HG03378 (cell line): ENCODE results near the gene DEDD.

Source experiments
- ATAC-seq: cut with Tn5 transposase; IDR thresholded peaks from one replicate; pipeline ENCODE4 v1.9.1; 2021; ENCODE audit warnings: mild to moderate bottlenecking, moderate library complexity; ENCODE audit not compliant: unreplicated experiment

Gene DEDD

GRCh38 chr1:161164901-161165610 is 32.6 kb upstream of the DEDD start:
- no peak for ATAC-seq

- no peak for ATAC-seq
Observed at GRCh38 chr1:161163793-161164192, 31.3 kb upstream of the DEDD start.

- ATAC-seq = no peak
Observed at GRCh38 chr1:161162806-161163205, 30.3 kb upstream of the DEDD start.

GRCh38 chr1:161162052-161162451 is 29.6 kb upstream of the DEDD start:
- ATAC-seq = no peak

- ATAC-seq = no peak
Observed at GRCh38 chr1:161161652-161162051, 29.2 kb upstream of the DEDD start.

GRCh38 chr1:161160671-161161145 is 28.2 kb upstream of the DEDD start:
- no peak for ATAC-seq

- ATAC-seq = no peak
Observed at GRCh38 chr1:161159913-161160243, 27.4 kb upstream of the DEDD start.

GRCh38 chr1:161159087-161159912 is 26.8 kb upstream of the DEDD start, which contains the start of gene USP21:
Gene USP21, plus strand, starts transcription at chr1:161159500. Its CDS starts 1,141 bp downstream, at chr1:161160641.
- ATAC-seq = peak; percentile 64

GRCh38 chr1:161158316-161159010 is 26.0 kb upstream of the DEDD start:
- no peak for ATAC-seq

GRCh38 chr1:161157867-161158266 is 25.4 kb upstream of the DEDD start:
- no peak for ATAC-seq

GRCh38 chr1:161153682-161154337 is 21.3 kb upstream of the DEDD start, which contains the start of gene UFC1:
Gene UFC1, plus strand, starts transcription at chr1:161153978. Its CDS starts 20 bp downstream, at chr1:161153998.
- ATAC-seq = peak; percentile 62

- no peak for ATAC-seq
Observed at GRCh38 chr1:161153176-161153575, 20.7 kb upstream of the DEDD start.

- no peak for ATAC-seq
Observed at GRCh38 chr1:161145832-161146231, 13.4 kb upstream of the DEDD start.

- ATAC-seq = no peak
Observed at GRCh38 chr1:161140755-161141400, 8.4 kb upstream of the DEDD start.

- ATAC-seq = no peak
Observed at GRCh38 chr1:161139766-161140165, 7.3 kb upstream of the DEDD start.

- no peak for ATAC-seq
Observed at GRCh38 chr1:161138431-161138830, 6.0 kb upstream of the DEDD start.

- ATAC-seq = no peak
Observed at GRCh38 chr1:161137881-161138280, 5.4 kb upstream of the DEDD start.

GRCh38 chr1:161133220-161133740 is 813 bp upstream of the DEDD start:
- ATAC-seq = peak; percentile 3

GRCh38 chr1:161131523-161132409 is 701 bp downstream of the DEDD start:
- ATAC-seq = no peak
